A673 (cell line): ENCODE results near the gene CBFA2T3. TPM values are rescaled to one million over a fixed set of nuclear protein-coding genes. Genes with fewer than 3 reads are reported as not detected.

Source experiments
- BruUV-seq: library from RNA; stranded (reverse); fragments of 400-500 nt; replicated peaks from 2 replicates; lab custom pipeline; 2021; lab: Mats Ljungman, UMichigan
- CTCF ChIA-PET: fragments of 300-600 bp; sonication (Branson Sonifier 250); formaldehyde crosslinking; loops from one replicate; lab custom pipeline; 2022; ENCODE audit warnings: antibody characterized with exemption; lab: Charles Lee
- POLR2A ChIA-PET: fragments of 300-600 bp; sonication (Branson Sonifier 250); formaldehyde crosslinking; loops from one replicate; lab custom pipeline; 2022; ENCODE audit warnings: antibody characterized with exemption; ENCODE audit not compliant: low non-redundant PET; lab: Charles Lee
- DNase-seq: peaks from one replicate; pipeline ENCODE4 v3.0.0-alpha.2; 2015; ENCODE audit warnings: low spot score
- H3K27ac ChIP-seq: fragments of 200-600 bp; sonication (generic); 2 replicates; pipeline ENCODE4 v1.5.1; 2016; ENCODE audit warnings: mixed run types, low read depth, mild to moderate bottlenecking, mixed read lengths, antibody characterized with exemption, low read length; ENCODE audit not compliant: poor library complexity, severe bottlenecking
- H3K27me3 ChIP-seq: fragments of 200-600 bp; sonication (generic); replicated peaks from 2 replicates; pipeline ENCODE4 v1.6.1; 2017; ENCODE audit warnings: mixed run types, low read depth, mild to moderate bottlenecking, mixed read lengths, antibody characterized with exemption, low read length; ENCODE audit not compliant: insufficient read depth, poor library complexity
- H3K36me3 ChIP-seq: fragments of 200-600 bp; sonication (generic); 2 replicates; pipeline ENCODE4 v1.6.1; 2016; ENCODE audit warnings: mixed run types, mild to moderate bottlenecking, mixed read lengths, antibody characterized with exemption, low read length; ENCODE audit not compliant: insufficient read depth, poor library complexity, severe bottlenecking
- H3K4me1 ChIP-seq: fragments of 200-600 bp; sonication (generic); 2 replicates; pipeline ENCODE4 v1.6.1; 2017; ENCODE audit warnings: mixed run types, mild to moderate bottlenecking, mixed read lengths, antibody characterized with exemption, low read length; ENCODE audit not compliant: insufficient read depth, poor library complexity, severe bottlenecking
- H3K4me3 ChIP-seq: fragments of 200-600 bp; sonication (generic); 2 replicates; pipeline ENCODE4 v1.5.1; 2016; ENCODE audit warnings: low read depth, mixed run types, mild to moderate bottlenecking, mixed read lengths, low read length; ENCODE audit not compliant: poor library complexity, severe bottlenecking
- H3K9me3 ChIP-seq: fragments of 200-600 bp; sonication (generic); 2 replicates; pipeline ENCODE4 v1.6.1; 2016; ENCODE audit warnings: mixed run types, low read depth, mild to moderate bottlenecking, mixed read lengths, antibody characterized with exemption, low read length; ENCODE audit not compliant: poor library complexity, severe bottlenecking
- CTCF ChIP-seq: fragments of 300-800, 200-600 bp; sonication (generic); conservative IDR thresholded peaks from 2 replicates; pipeline ENCODE4 v1.5.1; 2017; ENCODE audit warnings: low read depth, mild to moderate bottlenecking, antibody characterized with exemption, low read length, moderate library complexity, mixed read lengths
- EZH2 ChIP-seq: fragments of 200-600 bp; sonication (generic); IDR thresholded peaks from 2 replicates; pipeline ENCODE4 v1.6.1; 2017; ENCODE audit warnings: borderline replicate concordance, low read depth, mild to moderate bottlenecking, mixed read lengths, antibody characterized with exemption, low read length; ENCODE audit not compliant: poor library complexity, severe bottlenecking
- intact Hi-C: fragments of 100-400 bp; cut with micrococcal nuclease; formaldehyde crosslinking; loops from one replicate; pipeline ENCODE4 v1.10.0; 2022; ENCODE audit not compliant: unreplicated experiment
- total RNA-seq: library from RNA; stranded (reverse); gene quantifications from 2 replicates; pipeline ENCODE4 v1.2.3, GENCODE V29; 2021

Gene CBFA2T3
- total RNA-seq, 1 experiment from 2014 or later = 1.7 TPM

GRCh38 chr16:88868974-88869672 is 107.9 kb downstream of the CBFA2T3 start:
- no peak overlapping the region for H3K27ac ChIP-seq
- no peaks in the 10 kb centered on the region for H3K36me3 ChIP-seq
- no peak for DNase-seq
- ChIA-PET POLR2A (interaction anchor here (0.6 kb wide), 1 partner anchor 220 kb away, joined by 3 read pairs; no protein-coding TSS in a partner anchor), CTCF (interaction anchor here (0.8 kb wide), 1 partner anchor 11 kb away, joined by 4 read pairs; no protein-coding TSS in a partner anchor)
- H3K4me3 ChIP-seq = no peak overlapping the region
- TF ChIP-seq CTCF (no peak), EZH2 (no peak)
- no peaks in the 10 kb centered on the region for H3K27me3 ChIP-seq
- intact Hi-C loops = no loop called here
- H3K9me3 ChIP-seq = no peaks in the 10 kb centered on the region
- peaks cover 4% of the 10 kb centered on the region for H3K4me1 ChIP-seq
- no TSS peak for BruUV-seq

GRCh38 chr16:88867581-88868246 is 109.3 kb downstream of the CBFA2T3 start:
- Histone ChIP-seq H3K4me1 (peaks cover 4% of the 10 kb centered on the region), H3K27ac (no peak overlapping the region), H3K36me3 (no peaks in the 10 kb centered on the region), H3K27me3 (no peaks in the 10 kb centered on the region), H3K9me3 (no peaks in the 10 kb centered on the region), H3K4me3 (no peak overlapping the region)
- TF ChIP-seq CTCF (no peak), EZH2 (no peak)
- POLR2A ChIA-PET = no interaction called here
- CTCF ChIA-PET = no interaction called here
- no TSS peak for BruUV-seq
- DNase-seq = no peak
- intact Hi-C loops = no loop called here

GRCh38 chr16:88866151-88866920 is 110.7 kb downstream of the CBFA2T3 start, which contains the start of gene PABPN1L:
TSS of gene PABPN1L (minus strand) at chr16:88866660. CDS start at chr16:88866606, 54 bp downstream.
- no peak for DNase-seq
- no peak within 1 kb of the TSS for H3K4me3 ChIP-seq
- no peaks in the 10 kb centered on the region for H3K9me3 ChIP-seq
- no peak within 1 kb of the TSS for H3K27ac ChIP-seq
- peaks cover 4% of the 10 kb centered on the region for H3K4me1 ChIP-seq
- H3K27me3 ChIP-seq = no peaks in the 10 kb centered on the region
- intact Hi-C loops = no loop called here
- no TSS peak for BruUV-seq
- CTCF ChIA-PET = no interaction called here
- TF ChIP-seq EZH2 = no peak
- no peak for TF ChIP-seq CTCF
- POLR2A ChIA-PET = no interaction called here
- no peaks in the 10 kb centered on the region for H3K36me3 ChIP-seq
